Keratinocyte (primary cell): Measurements from ENCODE around the gene ABTB1.

Experiments
- EZH2 ChIP-seq: IDR thresholded peaks from one replicate; pipeline ENCODE4 v1.6.1; 2012; ENCODE audit warnings: inconsistent platforms, mild to moderate bottlenecking, low read length, moderate library complexity
- TF ChIP-seq, protein P1 (sequence below), 3 experiments: IDR thresholded peaks in 1 of 3; conservative IDR thresholded peaks in 1 of 3; optimal IDR thresholded peaks in 1 of 3; 2 replicates in 2 of 3; 3 replicates in 1 of 3; pipeline versions ENCODE3 to v1.5.1; 2011; ENCODE audit warnings: low read length in 3 of 3, mild to moderate bottlenecking in 3 of 3, moderate library complexity in 2 of 3, control low read depth in 1 of 3, inconsistent platforms in 1 of 3; ENCODE audit not compliant: insufficient read depth in 2 of 3; ENCODE audit errors: extremely low read depth in 1 of 3

DNA sequence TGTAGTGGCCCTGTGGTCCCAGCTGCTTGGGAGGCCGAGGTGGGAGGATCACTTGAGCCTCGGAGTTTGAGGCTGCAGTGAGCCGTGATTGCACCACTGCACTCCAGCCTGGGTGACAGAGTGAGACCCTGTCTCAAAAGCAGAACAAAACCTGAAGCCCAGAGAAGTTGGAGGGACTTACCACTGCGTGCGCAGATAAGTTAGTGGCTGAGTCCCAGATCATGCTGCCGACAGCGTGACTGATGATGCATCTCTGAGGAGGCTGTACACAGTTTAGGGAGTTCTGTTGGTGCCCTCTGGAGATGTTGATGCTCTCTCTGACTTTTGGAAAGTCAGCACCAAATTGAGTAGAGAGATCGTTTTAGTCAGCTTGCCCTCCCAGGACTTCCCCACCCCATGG, 15.8 kb upstream of the ABTB1 start:
- TF ChIP-seq, protein P1, sequence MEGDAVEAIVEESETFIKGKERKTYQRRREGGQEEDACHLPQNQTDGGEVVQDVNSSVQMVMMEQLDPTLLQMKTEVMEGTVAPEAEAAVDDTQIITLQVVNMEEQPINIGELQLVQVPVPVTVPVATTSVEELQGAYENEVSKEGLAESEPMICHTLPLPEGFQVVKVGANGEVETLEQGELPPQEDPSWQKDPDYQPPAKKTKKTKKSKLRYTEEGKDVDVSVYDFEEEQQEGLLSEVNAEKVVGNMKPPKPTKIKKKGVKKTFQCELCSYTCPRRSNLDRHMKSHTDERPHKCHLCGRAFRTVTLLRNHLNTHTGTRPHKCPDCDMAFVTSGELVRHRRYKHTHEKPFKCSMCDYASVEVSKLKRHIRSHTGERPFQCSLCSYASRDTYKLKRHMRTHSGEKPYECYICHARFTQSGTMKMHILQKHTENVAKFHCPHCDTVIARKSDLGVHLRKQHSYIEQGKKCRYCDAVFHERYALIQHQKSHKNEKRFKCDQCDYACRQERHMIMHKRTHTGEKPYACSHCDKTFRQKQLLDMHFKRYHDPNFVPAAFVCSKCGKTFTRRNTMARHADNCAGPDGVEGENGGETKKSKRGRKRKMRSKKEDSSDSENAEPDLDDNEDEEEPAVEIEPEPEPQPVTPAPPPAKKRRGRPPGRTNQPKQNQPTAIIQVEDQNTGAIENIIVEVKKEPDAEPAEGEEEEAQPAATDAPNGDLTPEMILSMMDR (optimal IDR thresholded peaks at IDR 0.05 in 1 of 3, IDR thresholded peaks at IDR 0.05 in 1 of 3, conservative IDR thresholded peaks at IDR 0.05 in 1 of 3; ENCODE audit: extremely low read depth in 1 of 3, insufficient read depth in 2 of 3, low read length in 3 of 3): no peak
- no peak for TF ChIP-seq EZH2
